NT2/D1 (cell line): ENCODE measurements around the gene LIPN.

Experiments
- YY1 ChIP-seq: IDR thresholded peaks from 2 replicates; pipeline ENCODE4 v1.6.1; 2011; ENCODE audit not compliant: insufficient read length, insufficient read depth
- ZNF274 ChIP-seq: IDR thresholded peaks from 2 replicates; pipeline ENCODE4 v1.6.1; 2011; ENCODE audit warnings: mild to moderate bottlenecking, low read depth, low read length

DNA sequence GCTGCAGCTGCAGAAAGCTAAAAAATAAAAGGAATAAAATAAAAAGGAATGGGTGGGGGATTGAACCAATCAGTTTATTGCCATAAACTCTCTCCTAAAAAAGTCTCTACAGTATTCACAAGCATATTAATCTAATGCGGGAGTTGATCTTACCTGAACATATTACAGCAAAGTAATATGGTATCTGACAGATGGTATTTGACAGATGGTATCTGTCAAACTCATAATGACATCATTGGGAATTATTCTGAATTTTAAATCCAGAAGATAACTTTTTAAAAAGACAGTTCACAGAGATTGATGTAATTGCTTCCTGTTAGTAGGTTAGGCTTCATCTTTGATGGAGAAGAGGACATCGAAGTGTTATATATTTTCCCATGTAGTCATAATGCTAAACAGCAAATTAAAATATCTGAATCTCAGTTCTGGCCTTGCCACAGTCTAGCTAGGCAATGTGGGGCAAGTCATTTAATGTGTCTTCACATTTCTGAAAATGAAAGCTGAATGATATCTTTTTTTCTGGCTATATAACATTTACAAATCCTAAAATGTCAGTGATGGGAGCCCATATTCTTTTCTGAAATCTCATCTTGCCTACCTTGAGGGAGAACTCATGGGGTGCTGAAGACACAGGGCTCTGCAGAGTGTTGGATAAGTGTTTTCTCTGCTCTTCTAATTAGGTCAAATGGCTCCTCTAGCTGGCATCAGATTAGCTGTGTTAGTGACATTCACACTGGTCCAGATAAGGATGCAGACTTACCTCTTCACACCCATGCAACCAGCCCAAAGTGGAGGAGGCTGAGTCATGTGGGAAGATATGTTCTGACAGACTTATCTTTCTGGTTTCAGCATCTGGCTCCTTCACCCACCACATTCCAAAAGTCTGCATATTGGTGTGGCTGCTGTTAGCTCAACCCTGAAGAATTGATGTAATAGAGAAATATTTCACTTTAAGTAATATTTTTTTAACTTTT, 40.6 kb downstream of the LIPN start:
- TF ChIP-seq ZNF274 (no peak), YY1 (no peak)
